ENCODE data around the gene SHISAL1. TPM values are rescaled to one million over a fixed set of nuclear protein-coding genes. Genes with fewer than 3 reads are reported as not detected.

The SHISAL1 gene
- total and polyA plus RNA-seq, 2 donors (not counting 1 experiment from before 2014, with no cell fraction given) = not detected

- Histone ChIP-seq H3K36me3 (replicated peaks in 1 of 2; ENCODE audit: control extremely low read depth in 1 of 2, control insufficient read depth in 1 of 2, extremely low read depth in 1 of 2, insufficient read depth in 2 of 2, low read length in 1 of 2) (no peaks in the 10 kb centered on the region), H3K9me3 (ENCODE audit: control extremely low read depth in 1 of 3, control insufficient read depth in 2 of 3, insufficient read depth in 1 of 3, low read length in 2 of 3) (peaks cover 0 to 15% (median 0%) of the 10 kb centered on the region in 3 donors), H3K4me1 (ENCODE audit: control insufficient read depth in 2 of 2, insufficient read depth in 2 of 2, low read length in 2 of 2) (no peaks in the 10 kb centered on the region), H4K20me1 (ENCODE audit: control insufficient read depth, insufficient read depth, low read length, poor library complexity, severe bottlenecking) (no peaks in the 10 kb centered on the region), H2AFZ (ENCODE audit: insufficient read depth, low read depth, low read length, poor library complexity, severe bottlenecking) (no peak overlapping the region), H3K79me2 (ENCODE audit: control insufficient read depth, insufficient read depth, low read length) (no peaks in the 10 kb centered on the region), H3K4me3 (ENCODE audit: control extremely low read depth in 1 of 5, extremely low read depth in 1 of 5, insufficient read depth in 1 of 5, low read depth in 2 of 5, low read length in 4 of 5) (no peak overlapping the region), H3K27ac (ENCODE audit: low read length in 2 of 2) (no peak overlapping the region), H3K9ac (ENCODE audit: low read length) (no peak overlapping the region), H3K27me3 (replicated peaks in 1 of 4; ENCODE audit: control extremely low read depth in 1 of 4, control insufficient read depth in 3 of 4, insufficient read depth in 4 of 4, low read length in 3 of 4) (peaks cover 0 to 35% (median 9%) of the 10 kb centered on the region in 4 experiments), H3K4me2 (replicated peaks; ENCODE audit: low read depth, low read length, poor library complexity, severe bottlenecking) (no peak overlapping the region)
- ChIA-PET POLR2A (interaction anchor here (0.7 kb wide), 1 partner anchor 1974 kb away, joined by 3 read pairs; no protein-coding TSS in a partner anchor), CTCF (no interaction called here)
- H3K27me3 Mint-ChIP-seq = peaks cover 4% of the 10 kb centered on the region
- intact Hi-C loops (cut with micrococcal nuclease) = no loop called here
- TF ChIP-seq EZH2 (IDR thresholded peaks at IDR 0.05; ENCODE audit: borderline replicate concordance, insufficient read depth, low read depth, low read length, poor library complexity, severe bottlenecking) (no peak), CTCF (IDR thresholded peaks at IDR 0.05) (no peak)
- H3K27ac Mint-ChIP-seq = no peak overlapping the region
- ATAC-seq (ENCODE audit: low read depth) = no peak
- H3K4me3 Mint-ChIP-seq = no peak overlapping the region
- no peaks in the 10 kb centered on the region for H3K4me1 Mint-ChIP-seq
- no peak for DNase-seq
- H3K9me3 Mint-ChIP-seq (ENCODE audit: insufficient read depth) = no peaks in the 10 kb centered on the region
- WGBS (ENCODE audit: insufficient coverage) = 86% methylated on average over 6 of the region's 8 CpGs
Measured at GRCh38 chr22:44338177-44338810, 25.5 kb upstream of the SHISAL1 start.

GRCh38 chr22:44337678-44338004 is 24.9 kb upstream of the SHISAL1 start:
- intact Hi-C loops (cut with micrococcal nuclease) = no loop called here

More at GRCh38 chr22:44337678-44338004, 24.9 kb upstream of the SHISAL1 start:
- peaks cover 0 to under 1% of the 10 kb centered on the region in 2 donors for H3K4me1 ChIP-seq (ENCODE audit: control insufficient read depth in 2 of 2, insufficient read depth in 2 of 2, low read length in 2 of 2)
- ChIA-PET POLR2A (interaction anchor here (0.7 kb wide), 1 partner anchor 1973 kb away, joined by 3 read pairs; no protein-coding TSS in a partner anchor), CTCF (no interaction called here)
- H3K4me2 ChIP-seq (replicated peaks; ENCODE audit: low read depth, low read length, poor library complexity, severe bottlenecking) = no peak overlapping the region
- DNase-seq = no peak
- WGBS (ENCODE audit: insufficient coverage) = 58% methylated on average over 10 of the region's 13 CpGs
- H4K20me1 ChIP-seq (ENCODE audit: control insufficient read depth, insufficient read depth, low read length, poor library complexity, severe bottlenecking) = no peaks in the 10 kb centered on the region
- no peaks in the 10 kb centered on the region for H3K4me1 Mint-ChIP-seq
- no peaks in the 10 kb centered on the region for H3K36me3 ChIP-seq (replicated peaks in 1 of 2; ENCODE audit: control extremely low read depth in 1 of 2, control insufficient read depth in 1 of 2, extremely low read depth in 1 of 2, insufficient read depth in 2 of 2, low read length in 1 of 2)
- H3K9me3 Mint-ChIP-seq (ENCODE audit: insufficient read depth) = no peaks in the 10 kb centered on the region
- no peak for TF ChIP-seq CTCF (IDR thresholded peaks at IDR 0.05)
- no peak overlapping the region for H2AFZ ChIP-seq (ENCODE audit: insufficient read depth, low read depth, low read length, poor library complexity, severe bottlenecking)
- peaks cover 7% of the 10 kb centered on the region for H3K27me3 Mint-ChIP-seq
- no peaks in the 10 kb centered on the region for H3K79me2 ChIP-seq (ENCODE audit: control insufficient read depth, insufficient read depth, low read length)
- peaks cover 0 to 42% (median 13%) of the 10 kb centered on the region in 4 experiments for H3K27me3 ChIP-seq (replicated peaks in 1 of 4; ENCODE audit: control extremely low read depth in 1 of 4, control insufficient read depth in 3 of 4, insufficient read depth in 4 of 4, low read length in 3 of 4)
- no peak overlapping the region for H3K27ac ChIP-seq (ENCODE audit: low read length in 2 of 2)
- no peak overlapping the region for H3K27ac Mint-ChIP-seq
- H3K4me3 Mint-ChIP-seq = no peak overlapping the region
- peaks cover 0 to 16% (median 0%) of the 10 kb centered on the region in 3 donors for H3K9me3 ChIP-seq (ENCODE audit: control extremely low read depth in 1 of 3, control insufficient read depth in 2 of 3, insufficient read depth in 1 of 3, low read length in 2 of 3)
- ATAC-seq (ENCODE audit: low read depth) = no peak
- H3K9ac ChIP-seq (ENCODE audit: low read length) = no peak overlapping the region
- H3K4me3 ChIP-seq (ENCODE audit: control extremely low read depth in 1 of 5, extremely low read depth in 1 of 5, insufficient read depth in 1 of 5, low read depth in 2 of 5, low read length in 4 of 5) = no peak overlapping the region
